ENCODE measurements around the gene SERPINB4. TPM values are rescaled to one million over a fixed set of nuclear protein-coding genes. Genes with fewer than 3 reads are reported as not detected.

The SERPINB4 gene
- total and polyA plus RNA-seq, 2 of the 8 experiments (the other 6 are each of a cell fraction or from before 2014, with no cell fraction given): 0.32 to 0.36 TPM

GRCh38 chr18:63603355-63603754 lies 40.7 kb downstream of the SERPINB4 start (continued):
- no peak for TF ChIP-seq RFX5 (IDR thresholded peaks at IDR 0.05; ENCODE audit: borderline replicate concordance, low read depth, low read length)
- TF ChIP-seq CHD1 (IDR thresholded peaks at IDR 0.05; ENCODE audit: low read depth, low read length): no peak

Data from H1 (cell line).